Peyer's patch (tissue), 4 donors: ENCODE data around the gene LRCH4. TPM values are rescaled to one million over a fixed set of nuclear protein-coding genes. Genes with fewer than 3 reads are reported as not detected.

Experiments
- DNase-seq, 3 donors: peaks; one replicate each; pipeline ENCODE4 v3.0.0-alpha.2; 2017 to 2019
- H3K27ac ChIP-seq, 4 donors: fragments of 200-600 bp; sonication (generic); one replicate each; pipeline ENCODE4 v1.5.1; 2016 to 2019
- H3K27me3 ChIP-seq, 2 donors: fragments of 200-600 bp; sonication (generic); one replicate each; pipeline ENCODE4 v1.5.1; 2019
- H3K36me3 ChIP-seq, 3 donors: fragments of 200-600 bp; sonication (generic); one replicate each; pipeline ENCODE4 v1.5.1; 2016 to 2019
- H3K4me1 ChIP-seq, 4 donors: fragments of 200-600 bp; sonication (generic); one replicate each; pipeline ENCODE4 v1.5.1; 2016 to 2019
- H3K4me3 ChIP-seq, 4 donors: fragments of 200-600 bp; sonication (generic); 1 replicate in 3 of 4; 2 replicates in 1 of 4; pipeline ENCODE4 v1.5.1; 2016 to 2019; ENCODE audit warnings: mild to moderate bottlenecking in 1 of 4
- H3K9me3 ChIP-seq, 4 donors: fragments of 200-600 bp; sonication (generic); one replicate each; pipeline ENCODE4 v1.5.1; 2016 to 2019; ENCODE audit warnings: mild to moderate bottlenecking in 1 of 4
- POLR2A ChIP-seq, 2 donors: fragments of 450-650 bp; IDR thresholded peaks; one replicate each; pipeline ENCODE4 v1.5.1; 2017; ENCODE audit warnings: antibody characterized with exemption in 2 of 2, mild to moderate bottlenecking in 2 of 2, moderate library complexity in 2 of 2
- total RNA-seq, 4 donors: library from RNA; depleted of rRNA; stranded (reverse); fragments of >200 nt; gene quantifications; one replicate each; pipeline ENCODE4 v1.1.0, GENCODE V29; 2016
- TF ChIP-seq, protein P1 (sequence below), 6 experiments: fragments of 450-650 bp in 4 of 6; fragments of 200-600 bp in 2 of 6; sonication (generic) in 1 of 6; IDR thresholded peaks; one replicate each; pipeline ENCODE4 v1.5.1; 2017 to 2019; ENCODE audit warnings: antibody characterized with exemption in 6 of 6, mild to moderate bottlenecking in 3 of 6, moderate library complexity in 1 of 6

Gene LRCH4
- total RNA-seq, 4 donors from 2014 or later = 76.7 to 232 (median 156) TPM

DNA sequence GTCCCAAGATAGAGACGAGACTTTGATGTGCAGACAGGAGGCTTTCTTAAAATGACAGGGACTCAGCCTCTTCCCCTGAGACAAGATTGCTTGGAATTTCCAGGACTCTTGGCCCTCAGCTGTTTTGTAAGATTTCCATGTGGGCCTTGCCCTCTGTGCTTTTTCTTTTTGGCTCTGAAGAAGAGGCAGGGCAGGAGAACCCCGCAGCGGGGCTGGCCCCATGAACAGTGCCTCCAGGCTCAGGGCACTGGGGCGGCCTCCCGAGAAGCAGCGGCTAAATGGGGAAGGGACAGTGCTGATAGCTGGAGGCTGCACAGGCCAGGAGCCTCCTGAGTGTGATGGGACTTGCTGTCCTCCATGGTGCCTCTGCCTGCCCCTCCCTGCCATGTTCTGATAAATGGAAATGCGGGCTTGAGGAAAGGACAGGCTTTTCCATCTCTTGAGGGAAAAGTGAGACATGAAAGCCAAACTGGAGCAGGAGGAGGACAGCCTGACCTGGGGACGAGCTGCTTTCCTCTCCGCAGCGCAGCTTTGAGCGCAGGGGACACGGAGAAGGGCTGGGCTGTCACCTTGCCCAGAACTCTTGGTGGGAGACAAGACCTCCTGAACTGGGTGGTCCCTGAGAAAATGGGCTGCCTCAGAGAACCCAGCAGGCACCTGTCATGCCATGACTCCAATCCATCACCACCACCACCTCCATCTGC, 24.3 kb downstream of the LRCH4 start:
- no peak for TF ChIP-seq POLR2A (IDR thresholded peaks at IDR 0.05)
- TF ChIP-seq, protein P1, sequence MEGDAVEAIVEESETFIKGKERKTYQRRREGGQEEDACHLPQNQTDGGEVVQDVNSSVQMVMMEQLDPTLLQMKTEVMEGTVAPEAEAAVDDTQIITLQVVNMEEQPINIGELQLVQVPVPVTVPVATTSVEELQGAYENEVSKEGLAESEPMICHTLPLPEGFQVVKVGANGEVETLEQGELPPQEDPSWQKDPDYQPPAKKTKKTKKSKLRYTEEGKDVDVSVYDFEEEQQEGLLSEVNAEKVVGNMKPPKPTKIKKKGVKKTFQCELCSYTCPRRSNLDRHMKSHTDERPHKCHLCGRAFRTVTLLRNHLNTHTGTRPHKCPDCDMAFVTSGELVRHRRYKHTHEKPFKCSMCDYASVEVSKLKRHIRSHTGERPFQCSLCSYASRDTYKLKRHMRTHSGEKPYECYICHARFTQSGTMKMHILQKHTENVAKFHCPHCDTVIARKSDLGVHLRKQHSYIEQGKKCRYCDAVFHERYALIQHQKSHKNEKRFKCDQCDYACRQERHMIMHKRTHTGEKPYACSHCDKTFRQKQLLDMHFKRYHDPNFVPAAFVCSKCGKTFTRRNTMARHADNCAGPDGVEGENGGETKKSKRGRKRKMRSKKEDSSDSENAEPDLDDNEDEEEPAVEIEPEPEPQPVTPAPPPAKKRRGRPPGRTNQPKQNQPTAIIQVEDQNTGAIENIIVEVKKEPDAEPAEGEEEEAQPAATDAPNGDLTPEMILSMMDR (IDR thresholded peaks at IDR 0.05) = no peak
- no peak for DNase-seq
- no peak overlapping the region for H3K27ac ChIP-seq
- H3K9me3 ChIP-seq = no peaks in the 10 kb centered on the region
- no peaks in the 10 kb centered on the region for H3K27me3 ChIP-seq
- H3K4me3 ChIP-seq = no peak overlapping the region
- H3K4me1 ChIP-seq = peaks cover 0 to 5% (median 0%) of the 10 kb centered on the region in 4 donors
- peaks cover 0 to 38% (median 0%) of the 10 kb centered on the region in 3 donors for H3K36me3 ChIP-seq

GRCh38 chr7:100559127-100559526, 26.8 kb downstream of the LRCH4 start:
- Histone ChIP-seq H3K9me3 (no peaks in the 10 kb centered on the region), H3K36me3 (peaks cover 0 to 55% (median 0%) of the 10 kb centered on the region in 3 donors), H3K4me3 (no peak overlapping the region), H3K4me1 (peaks cover 0 to under 1% (median 0%) of the 10 kb centered on the region in 4 donors), H3K27me3 (no peaks in the 10 kb centered on the region), H3K27ac (no peak overlapping the region)
- no peak for DNase-seq
- TF ChIP-seq POLR2A (IDR thresholded peaks at IDR 0.05) = no peak
- TF ChIP-seq, protein P1 (IDR thresholded peaks at IDR 0.05) = no peak

- H3K4me3 ChIP-seq = no peak overlapping the region
- H3K27me3 ChIP-seq = no peaks in the 10 kb centered on the region
- no peak overlapping the region for H3K27ac ChIP-seq
- H3K9me3 ChIP-seq = no peaks in the 10 kb centered on the region
- peaks cover 0 to 7% (median 0%) of the 10 kb centered on the region in 4 donors for H3K4me1 ChIP-seq
- DNase-seq = no peak
- H3K36me3 ChIP-seq = peaks cover 0 to 62% (median 0%) of the 10 kb centered on the region in 3 donors
- TF ChIP-seq, protein P1 (IDR thresholded peaks at IDR 0.05) = no peak
- no peak for TF ChIP-seq POLR2A (IDR thresholded peaks at IDR 0.05)
Observed at GRCh38 chr7:100556541-100556940, 29.4 kb downstream of the LRCH4 start.

DNA sequence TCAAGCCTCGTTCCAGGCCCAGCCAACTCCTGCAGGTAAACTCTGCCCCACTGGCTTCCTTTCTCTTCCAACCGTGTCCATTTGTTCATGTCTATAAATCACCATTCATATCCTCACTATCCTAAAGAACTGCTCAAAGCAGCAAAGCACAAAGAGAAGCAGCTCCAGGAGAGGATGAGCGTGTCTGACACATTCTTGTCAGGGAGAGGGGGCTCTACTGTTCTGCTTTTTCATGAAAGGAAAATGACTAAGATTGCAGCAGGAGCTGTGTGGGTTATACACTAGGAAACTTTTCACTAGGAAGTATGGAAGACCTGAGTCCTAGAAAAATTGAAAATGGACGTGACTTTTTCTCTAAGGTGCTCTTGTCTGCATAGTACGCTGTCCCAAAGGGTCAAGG, 30.2 kb downstream of the LRCH4 start:
- Histone ChIP-seq H3K4me3 (no peak overlapping the region), H3K9me3 (no peaks in the 10 kb centered on the region), H3K36me3 (peaks cover 0 to 68% (median 0%) of the 10 kb centered on the region in 3 donors), H3K27ac (peak overlapping the region in 2 of 4 donors; percentile 44 to 68), H3K4me1 (peaks cover 0 to 7% (median under 1%) of the 10 kb centered on the region in 4 donors), H3K27me3 (no peaks in the 10 kb centered on the region)
- DNase-seq = no peak
- TF ChIP-seq, protein P1 (IDR thresholded peaks at IDR 0.05) = no peak
- no peak for TF ChIP-seq POLR2A (IDR thresholded peaks at IDR 0.05)

DNA sequence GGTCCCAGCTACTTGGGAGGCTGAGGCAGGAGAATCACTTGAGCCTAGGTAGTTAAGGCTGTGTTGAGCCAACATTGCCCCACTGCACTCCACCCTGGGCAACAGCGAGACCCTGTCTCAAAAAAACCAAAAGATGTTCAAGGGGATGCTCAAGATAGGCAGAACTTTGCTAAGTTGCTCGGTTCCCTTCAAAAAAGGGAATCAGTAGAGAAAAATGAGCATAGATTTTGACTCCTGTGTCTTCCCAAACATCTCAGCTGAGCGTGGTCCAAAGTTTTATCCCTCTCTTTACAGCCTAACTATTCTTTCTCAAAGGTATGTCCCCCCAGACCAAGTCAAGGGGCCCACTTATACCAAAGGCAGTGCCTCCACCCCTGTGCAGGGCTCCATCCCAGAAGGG, 32.9 kb downstream of the LRCH4 start:
- Histone ChIP-seq H3K36me3 (peaks cover 0 to 88% (median 0%) of the 10 kb centered on the region in 3 donors), H3K4me1 (peaks cover 0 to 14% (median 8%) of the 10 kb centered on the region in 4 donors), H3K9me3 (no peaks in the 10 kb centered on the region), H3K27me3 (no peaks in the 10 kb centered on the region), H3K4me3 (no peak overlapping the region), H3K27ac (no peak overlapping the region)
- no peak for TF ChIP-seq POLR2A (IDR thresholded peaks at IDR 0.05)
- TF ChIP-seq, protein P1 (IDR thresholded peaks at IDR 0.05) = no peak
- no peak for DNase-seq
